HG02884 (cell line): ENCODE results near the gene USF2.

Source experiments
- ATAC-seq: cut with Tn5 transposase; IDR thresholded peaks from one replicate; pipeline ENCODE4 v1.9.1; 2021; ENCODE audit warnings: mild to moderate bottlenecking, moderate library complexity; ENCODE audit not compliant: unreplicated experiment

The USF2 gene

DNA sequence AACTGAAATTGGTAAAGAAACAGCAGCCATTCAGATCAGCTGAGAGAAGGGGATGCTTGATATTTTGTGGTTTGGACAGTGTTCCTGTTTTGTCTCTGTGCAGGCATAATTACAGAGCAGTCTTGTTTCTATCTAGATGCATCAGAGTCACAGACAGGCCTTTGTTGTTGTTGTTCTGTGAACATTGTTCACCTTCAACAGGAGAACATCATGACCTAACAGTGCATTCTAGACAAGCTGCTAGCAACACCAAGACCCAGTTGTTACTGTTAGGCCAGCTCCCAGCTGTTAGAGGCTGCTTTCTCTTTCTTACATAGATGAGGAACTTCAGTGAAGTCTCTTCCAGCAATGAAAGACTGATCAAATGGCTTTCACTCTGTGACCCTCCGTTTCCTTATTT lies 28.4 kb upstream of the USF2 start:
- no peak for ATAC-seq

DNA sequence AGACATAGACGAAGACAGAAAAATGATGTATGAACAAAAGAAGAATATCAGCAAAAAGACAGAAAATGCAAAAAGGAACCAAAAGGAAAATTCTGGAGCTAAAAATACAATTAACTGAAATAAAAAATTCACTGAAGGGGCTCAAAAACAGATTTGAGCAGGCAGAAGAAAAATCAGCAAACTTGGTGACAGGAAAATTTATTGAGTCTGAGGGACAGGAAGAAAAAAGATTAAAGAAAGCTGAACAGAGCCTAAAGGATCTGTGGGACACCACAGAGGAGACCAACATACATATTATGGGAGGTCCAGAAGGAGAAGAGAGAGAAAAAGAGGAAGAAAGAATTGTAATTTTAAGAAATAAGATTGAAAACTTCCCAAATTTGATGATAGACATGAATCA lies 27.3 kb upstream of the USF2 start:
- ATAC-seq = no peak

DNA sequence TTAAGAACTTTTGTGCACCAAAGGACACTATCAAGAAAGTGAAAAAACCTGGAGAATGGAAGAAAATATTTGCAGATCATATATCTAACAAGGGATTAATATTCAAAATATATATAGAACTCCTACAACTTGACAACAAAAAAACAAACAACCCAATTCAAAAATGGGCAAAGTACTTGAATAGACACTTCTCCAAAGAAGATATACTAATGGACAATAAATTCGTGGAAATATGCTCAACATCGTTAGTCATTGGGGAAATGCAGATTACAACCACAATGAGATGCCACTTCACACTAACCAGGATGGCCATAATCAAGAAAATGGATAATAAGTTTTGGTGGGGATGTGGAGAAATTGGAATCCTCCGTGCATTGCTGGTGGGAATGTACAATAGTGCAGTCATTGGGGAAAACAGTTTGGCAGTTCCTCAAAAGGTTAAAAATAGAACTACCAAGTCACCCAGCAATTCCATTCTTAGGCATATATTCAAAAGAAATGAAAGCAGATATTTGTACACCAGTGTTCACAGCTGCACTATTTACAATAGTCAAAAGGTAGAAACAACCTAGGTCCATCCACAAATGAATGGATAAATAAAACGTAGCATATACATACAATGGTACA lies 22.2 kb upstream of the USF2 start:
- ATAC-seq = no peak

DNA sequence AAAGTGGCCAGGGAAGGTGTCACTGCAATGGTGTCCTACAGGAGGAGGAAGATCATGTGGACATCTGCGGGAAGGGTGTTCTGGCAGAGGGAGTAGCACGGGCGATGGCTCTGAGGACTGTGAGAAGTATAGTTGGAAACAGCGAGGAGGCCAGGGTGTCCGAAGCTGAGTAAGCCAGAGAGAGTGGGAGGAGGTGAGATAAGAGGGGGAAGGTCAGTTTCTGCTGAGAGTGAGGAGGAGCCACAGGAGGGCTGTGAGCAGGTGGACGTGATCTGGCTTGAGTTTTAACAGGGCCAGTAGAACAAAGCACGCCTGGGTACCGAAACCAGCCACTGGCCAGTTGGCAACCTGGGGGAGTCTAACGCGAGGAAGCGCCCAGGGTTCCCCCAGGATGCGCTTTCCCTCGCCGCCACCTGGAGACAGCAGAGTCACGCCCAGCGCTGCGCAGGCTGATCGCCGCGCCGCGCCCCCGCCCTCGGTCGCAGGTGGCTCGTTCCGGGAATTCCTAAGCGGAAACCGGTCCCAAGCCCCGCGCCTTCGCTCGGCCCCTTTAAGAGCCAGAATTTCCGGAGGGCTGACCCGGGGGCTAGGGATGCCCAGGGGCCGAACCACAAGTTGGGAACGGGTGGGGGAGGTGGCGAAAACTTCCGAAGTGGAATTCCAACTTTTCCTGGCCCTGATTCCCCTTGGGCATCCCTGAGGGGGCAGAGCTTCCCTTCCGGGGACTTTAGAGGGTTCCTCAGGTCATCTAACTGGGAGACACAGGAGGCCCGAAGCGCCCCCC lies 21.0 kb upstream of the USF2 start:
- ATAC-seq = no peak

DNA sequence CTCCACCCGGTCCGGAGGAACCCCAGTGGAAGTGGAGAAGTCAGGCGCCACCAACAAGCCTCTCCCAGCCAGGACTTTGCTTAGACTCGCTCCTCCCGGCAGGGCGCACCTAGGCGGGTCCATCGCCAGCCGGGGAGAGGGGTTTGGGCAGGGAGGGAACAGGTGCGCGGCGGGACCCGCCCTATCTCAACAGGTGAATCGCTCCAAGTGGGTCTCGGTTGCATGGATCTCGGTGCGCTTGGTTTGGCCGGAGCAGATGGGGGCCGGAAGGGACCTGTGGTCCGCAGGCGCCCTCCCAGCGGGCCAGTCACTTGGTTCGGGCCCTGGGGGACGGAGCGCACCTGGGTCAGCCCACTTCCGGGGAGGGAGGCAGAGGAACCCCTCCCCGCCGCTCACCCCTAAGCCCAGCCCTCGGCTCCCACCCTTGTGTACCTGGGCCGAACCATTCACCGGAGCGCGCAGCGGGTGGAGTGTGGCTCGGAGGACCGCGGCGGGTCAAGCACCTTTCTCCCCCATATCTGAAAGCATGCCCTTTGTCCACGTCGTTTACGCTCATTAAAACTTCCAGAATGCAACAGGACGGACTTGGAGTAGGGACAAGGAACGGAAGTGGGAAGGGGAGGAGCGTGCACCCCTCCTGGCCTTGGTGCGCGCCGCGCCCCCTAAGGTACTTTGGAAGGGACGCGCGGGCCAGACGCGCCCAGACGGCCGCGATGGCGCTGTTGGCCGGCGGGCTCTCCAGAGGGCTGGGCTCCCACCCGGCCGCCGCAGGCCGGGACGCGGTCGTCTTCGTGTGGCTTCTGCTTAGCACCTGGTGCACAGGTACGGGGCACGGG lies 20.2 kb upstream of the USF2 start, which contains the start of gene LSR:
Gene LSR, plus strand, starts transcription at position 693 of the 836 bp plus-strand sequence. Its CDS starts 21 bp downstream, at position 714.
- ATAC-seq = peak; percentile 69

DNA sequence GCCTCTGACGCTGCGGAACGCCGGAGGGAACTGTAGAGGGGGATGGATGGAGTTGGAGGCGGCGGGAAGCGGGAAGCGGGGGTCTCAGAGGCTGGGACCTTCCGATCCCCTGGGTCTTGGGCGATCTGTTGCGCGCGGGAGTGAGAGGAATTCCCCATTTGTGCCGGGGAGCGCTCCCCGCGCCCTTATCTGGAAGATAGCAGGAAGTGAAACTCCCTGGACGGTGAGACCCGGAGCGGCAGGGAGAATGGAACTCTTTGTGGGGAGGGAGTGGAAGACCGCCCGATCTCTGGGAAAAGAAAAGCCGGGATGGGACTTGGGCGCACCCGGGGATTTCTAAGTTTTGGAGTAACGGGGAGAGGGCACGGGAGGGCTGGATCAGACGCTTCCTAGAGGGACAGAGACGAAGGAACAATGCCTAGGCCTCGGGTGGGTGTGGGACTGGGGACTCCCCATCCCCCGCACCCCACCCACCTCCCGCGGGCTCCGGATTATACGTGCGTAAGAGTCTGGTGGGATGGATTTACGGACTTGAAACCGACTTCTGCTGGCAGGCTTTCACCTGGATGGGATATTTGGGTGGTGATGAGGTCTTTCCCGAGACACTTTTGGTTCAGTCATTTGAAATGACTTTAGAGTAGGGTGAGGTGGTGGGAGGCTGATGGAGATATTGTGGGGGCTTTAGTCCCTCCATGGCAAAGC lies 19.5 kb upstream of the USF2 start:
- ATAC-seq = no peak

DNA sequence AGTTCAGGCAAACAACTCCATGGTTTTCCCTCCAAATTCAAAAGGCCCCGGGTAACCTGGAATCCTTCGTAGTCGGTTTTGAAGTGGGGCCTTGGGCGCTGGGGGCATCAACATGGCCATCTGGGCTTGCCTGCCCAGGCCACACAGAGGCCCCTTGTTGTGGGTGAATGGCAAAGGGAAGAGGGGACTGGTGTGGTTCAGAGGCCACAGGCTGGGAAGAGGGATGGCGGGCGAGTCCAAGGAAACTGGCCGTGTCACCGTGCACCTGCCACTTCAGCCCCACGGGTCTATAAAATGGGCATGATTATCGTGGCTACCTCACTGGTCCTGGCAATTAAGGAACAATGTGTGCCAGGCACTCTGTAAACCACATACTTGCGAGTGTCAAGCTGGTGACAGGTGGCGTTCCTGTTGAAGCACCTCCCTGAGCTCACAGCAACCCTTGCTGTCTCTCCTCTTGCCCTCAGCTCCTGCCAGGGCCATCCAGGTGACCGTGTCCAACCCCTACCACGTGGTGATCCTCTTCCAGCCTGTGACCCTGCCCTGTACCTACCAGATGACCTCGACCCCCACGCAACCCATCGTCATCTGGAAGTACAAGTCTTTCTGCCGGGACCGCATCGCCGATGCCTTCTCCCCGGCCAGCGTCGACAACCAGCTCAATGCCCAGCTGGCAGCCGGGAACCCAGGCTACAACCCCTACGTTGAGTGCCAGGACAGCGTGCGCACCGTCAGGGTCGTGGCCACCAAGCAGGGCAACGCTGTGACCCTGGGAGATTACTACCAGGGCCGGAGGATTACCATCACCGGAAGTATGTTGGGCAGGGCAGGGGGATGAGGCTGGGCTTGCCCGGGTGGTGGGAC lies 18.7 kb upstream of the USF2 start:
- no peak for ATAC-seq

DNA sequence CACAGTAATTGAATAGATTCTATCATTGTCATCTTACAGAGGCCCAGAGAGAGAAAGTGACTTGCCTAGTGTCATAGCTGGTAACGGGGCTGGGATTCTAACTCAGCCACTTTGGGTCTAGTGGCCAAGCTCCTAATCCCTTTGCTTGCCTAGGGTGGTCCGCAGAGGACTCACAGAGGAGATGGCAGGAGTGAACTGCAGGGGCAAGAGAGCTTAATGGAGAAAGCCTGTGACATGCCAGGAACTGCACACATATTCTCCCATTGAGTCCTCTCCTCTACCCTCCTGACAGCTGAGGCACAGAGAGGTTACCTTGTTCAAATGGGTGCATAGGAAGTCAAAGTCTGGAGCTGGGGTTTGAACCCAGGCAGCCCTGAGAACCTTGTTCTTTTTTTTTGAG lies 17.3 kb upstream of the USF2 start:
- no peak for ATAC-seq

DNA sequence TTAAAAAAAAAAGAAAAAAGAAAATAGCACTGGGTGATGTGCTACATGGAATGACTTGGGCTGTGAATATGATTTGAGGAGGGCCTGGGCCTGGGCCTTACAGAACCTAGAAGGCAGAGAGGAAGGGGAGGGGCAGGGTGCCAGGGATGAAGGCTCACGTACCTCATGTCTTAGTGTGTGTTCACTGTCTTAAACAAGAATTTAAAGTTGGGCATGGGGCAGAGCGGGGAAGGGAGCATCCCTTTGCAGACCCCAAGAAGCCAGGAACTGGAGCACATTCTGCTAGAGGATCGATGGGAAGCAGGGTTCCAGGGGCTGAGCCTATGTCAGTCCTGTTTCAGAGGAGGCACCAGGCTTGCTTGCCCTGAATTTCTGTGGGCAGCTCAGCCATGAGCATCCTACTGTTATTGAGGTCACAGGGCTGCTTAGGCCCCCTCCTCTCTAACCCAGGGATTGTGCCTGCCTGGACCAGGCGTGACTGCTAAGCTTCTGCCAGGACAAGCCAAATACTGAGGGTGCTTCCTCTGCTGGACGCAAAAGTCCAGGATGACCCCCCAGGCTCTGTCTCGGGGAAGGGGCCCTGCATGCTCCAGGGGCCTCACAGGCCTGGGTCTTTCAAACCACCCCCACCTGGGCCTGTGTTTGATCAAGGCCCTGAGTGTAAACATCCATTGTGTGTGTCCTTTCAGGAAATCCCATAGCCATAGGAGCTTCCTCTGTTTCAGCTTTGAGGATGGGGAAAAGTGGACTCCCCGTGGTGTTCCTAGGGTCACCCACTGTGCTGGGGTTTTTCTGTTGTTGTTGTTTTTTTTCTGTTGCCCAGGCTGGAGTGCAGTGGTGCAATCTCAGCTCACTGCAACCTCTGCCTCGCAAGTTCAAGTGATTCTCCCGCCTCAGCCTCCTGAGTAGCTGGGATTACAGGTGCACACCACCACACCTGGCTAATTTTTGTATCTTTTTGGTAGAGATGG lies 15.2 kb upstream of the USF2 start:
- no peak for ATAC-seq

DNA sequence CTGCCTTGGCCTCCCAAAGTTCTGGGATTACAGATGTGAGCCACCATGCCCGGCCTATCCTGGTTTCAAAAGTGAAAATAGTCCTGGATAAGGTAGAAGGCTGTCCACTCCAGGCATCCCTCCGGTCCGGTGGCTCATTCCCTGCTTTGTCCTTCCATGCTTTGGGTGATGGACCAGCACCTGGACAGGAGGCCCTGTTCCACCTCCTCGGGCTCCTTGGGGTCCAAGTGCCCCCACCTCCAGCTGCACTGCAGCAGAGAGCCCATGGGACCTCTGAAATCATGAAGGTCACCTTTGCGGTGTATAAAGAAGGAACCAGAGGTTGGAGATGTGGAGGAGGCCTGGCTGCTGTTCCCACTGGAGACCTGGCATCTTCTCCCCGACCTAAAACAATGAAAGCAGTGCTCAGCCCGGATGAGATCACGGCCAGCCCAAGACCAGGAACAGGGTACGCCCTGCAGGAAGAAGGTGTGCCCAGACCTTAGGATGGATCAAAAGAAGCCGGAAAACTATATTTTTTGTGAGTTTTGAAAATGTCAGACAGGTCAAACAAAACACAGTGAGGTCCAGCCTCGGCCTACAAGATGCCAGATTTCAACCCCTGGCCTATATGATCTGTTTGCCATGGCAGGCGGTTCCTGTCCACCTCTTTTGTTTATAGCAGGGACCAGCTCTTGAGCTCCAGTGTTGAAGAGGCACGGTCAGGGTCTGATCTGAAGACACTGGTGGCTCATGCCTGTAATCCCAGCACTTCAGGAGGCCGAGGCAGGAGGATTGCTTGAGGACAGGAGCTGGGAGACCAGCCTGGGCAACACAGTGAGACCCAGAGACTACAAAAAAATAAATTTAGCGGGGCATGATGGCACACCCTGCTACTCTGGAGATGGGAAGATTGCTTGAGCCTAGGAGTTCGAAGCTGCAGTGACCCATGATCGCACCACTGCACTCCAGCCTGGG lies 14.1 kb upstream of the USF2 start:
- ATAC-seq = no peak

DNA sequence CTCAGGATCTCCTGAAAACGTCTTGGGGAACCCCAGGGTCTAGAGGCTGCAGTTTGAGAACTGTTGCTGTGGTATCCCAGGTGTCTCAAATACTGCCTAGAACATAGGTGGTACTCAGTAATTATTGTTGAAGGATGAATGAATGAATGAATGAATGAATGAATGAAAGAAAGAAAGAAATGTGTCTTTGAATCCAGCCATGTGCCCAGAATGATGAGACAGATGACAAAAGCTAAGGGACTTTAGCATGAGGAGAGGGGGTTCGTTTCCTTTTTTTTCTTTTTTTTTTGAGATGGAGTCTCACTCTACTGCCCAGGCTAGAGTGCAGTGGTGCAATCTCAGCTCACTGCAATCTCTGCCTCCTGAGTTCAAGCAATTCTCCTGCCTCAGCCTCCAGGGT lies 12.2 kb upstream of the USF2 start:
- no peak for ATAC-seq

DNA sequence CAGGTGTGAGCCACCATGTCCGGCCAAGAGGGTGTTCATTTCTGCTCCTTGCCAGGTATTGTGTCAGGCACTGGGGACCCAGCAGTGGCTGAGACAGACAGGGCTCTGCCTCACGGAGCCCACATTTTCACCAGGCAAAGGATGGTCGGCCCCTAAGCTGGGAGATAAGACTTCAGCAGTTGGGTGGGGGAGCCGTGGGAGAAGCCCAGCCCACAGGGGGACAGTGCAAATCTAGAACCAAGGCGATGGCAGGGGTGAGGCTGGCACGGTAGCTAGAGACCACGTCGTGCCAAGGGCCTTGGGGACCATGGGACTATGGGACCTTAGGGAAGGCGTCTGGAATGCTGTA lies 11.7 kb upstream of the USF2 start:
- no peak for ATAC-seq

DNA sequence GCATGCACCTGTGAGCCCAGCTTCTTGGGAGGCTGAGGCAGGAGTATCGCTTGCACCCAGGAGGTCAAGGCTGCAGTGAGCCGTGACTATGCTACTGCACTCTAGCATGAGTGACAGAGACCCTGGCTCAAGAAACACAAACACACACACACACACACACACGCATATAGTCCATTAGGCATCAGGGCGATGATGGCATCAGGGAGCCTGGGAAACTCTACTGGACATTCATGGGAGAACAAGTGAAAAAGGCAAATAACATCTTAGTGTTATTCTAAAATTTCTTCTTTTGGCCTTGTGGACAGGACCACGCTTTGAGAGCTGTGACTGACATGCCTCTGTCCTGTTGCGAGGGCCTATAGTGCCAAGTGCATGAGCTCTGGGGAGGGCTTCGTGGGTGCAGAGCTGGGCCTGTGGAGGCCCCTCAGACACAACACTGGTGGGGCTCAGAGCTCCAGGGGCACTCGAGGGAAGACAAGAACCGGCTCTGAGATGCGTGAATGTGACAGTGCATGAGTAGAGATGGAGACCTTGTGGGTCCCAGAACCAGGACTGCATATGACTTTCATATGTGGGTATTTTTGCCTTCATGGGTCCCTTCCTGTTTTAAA lies 8.0 kb upstream of the USF2 start:
- ATAC-seq = no peak

DNA sequence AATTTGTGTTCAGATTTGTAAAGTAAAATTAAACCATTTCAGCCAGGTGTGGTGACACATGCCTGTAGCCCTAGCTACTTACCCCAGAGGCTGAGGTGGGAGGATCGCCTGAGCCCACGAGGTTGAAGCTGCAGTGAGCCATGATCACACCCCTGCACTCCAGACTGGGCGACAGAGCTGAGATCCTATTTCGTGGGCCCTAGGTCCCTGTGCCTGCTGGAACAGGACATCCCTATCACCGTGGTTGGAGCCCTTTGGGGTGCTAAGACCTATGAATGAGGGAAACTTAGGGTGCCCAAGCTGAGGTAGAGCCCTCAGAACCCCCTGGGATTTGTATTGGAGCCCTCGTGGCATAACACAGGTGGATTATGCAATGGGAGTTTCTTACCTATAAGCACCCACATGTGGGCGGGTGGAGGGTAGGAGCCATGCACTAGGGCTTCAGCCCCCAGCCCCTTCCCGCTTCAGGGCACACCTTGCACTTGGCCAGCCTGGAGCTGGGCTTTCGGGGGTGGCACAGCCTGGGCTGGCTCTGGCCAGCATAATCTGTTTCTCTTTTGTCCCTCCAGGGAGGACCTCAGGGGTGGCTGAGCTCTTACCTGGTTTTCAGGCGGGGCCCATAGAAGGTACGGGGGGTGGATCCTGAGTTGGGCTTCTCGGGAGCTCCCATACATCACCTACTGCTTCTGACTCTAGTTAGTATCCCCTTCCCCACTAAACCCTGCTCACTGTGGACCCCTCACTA lies 7.2 kb upstream of the USF2 start:
- ATAC-seq = no peak

DNA sequence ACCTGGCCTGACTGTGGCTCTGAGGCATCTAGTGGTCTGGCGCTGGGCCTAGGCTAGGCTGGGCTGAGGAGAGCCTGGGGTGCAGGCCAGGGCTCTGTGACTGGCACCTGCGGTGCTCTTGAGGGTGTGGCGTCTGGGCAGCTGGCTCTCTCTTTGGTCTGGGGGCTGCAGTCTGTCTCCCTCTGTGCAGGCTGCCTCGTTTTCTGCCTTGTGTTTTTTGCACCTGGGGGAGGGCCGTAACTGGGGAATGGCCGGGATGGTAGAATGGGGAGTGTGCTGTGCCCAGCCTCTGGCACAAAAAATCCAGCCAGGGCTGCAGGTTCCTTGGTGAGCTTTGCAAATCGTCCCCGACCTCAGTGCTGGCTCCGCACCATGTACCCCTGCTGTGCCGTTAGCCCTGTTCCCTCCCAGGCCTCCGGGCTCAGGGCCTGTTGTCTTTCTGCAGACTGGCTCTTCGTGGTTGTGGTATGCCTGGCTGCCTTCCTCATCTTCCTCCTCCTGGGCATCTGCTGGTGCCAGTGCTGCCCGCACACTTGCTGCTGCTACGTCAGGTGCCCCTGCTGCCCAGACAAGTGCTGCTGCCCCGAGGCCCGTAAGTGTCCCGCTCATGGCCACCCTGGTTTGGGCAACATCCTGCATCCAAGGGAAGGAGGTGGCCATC lies 6.5 kb upstream of the USF2 start:
- no peak for ATAC-seq
